ENCODE measurements around the gene CGNL1.

Gene CGNL1

DNA sequence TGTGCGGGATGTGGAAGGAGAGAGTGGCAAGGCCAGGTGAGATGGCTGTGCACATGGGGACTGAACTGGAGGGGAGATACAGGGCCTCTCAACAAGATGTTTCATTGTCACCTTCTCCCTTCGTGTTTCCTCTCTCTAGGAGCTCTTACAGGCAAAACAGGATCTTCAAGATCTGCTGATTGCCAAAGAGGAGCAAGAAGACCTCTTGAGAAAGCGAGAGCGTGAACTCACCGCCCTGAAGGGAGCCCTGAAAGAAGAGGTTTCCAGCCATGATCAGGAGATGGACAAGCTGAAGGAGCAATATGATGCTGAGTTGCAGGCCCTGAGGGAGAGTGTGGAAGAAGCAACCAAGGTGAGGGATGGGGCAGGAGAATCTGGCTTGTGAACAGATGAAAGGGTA lies 85.2 kb downstream of the CGNL1 start:
- H3K14ac ChIP-seq (ENCODE audit: low read length), result no peak overlapping the region
- no peak for DNase-seq (ENCODE audit: low spot score)
- no peak overlapping the region for H2BK15ac ChIP-seq (ENCODE audit: low read length)
- H4K91ac ChIP-seq (ENCODE audit: low read depth, low read length, poor library complexity), result no peak overlapping the region
- no peak overlapping the region for H3K23ac ChIP-seq (ENCODE audit: low read depth, low read length, poor library complexity)
- H2AFZ ChIP-seq (ENCODE audit: low read length), result no peak overlapping the region
- no peak overlapping the region for H3K27ac ChIP-seq (replicated peaks; ENCODE audit: low read length)
- H3K79me1 ChIP-seq (ENCODE audit: low read depth, low read length), result no peaks in the 10 kb centered on the region
- peaks cover 0 to 2% of the 10 kb centered on the region in 2 donors for H3K9me3 ChIP-seq (replicated peaks in 1 of 2; ENCODE audit: control insufficient read depth in 2 of 2, insufficient read depth in 1 of 2, low read depth in 1 of 2, low read length in 2 of 2)
- no peak overlapping the region for H2BK5ac ChIP-seq (ENCODE audit: low read length)
- no peak overlapping the region for H3K9ac ChIP-seq (ENCODE audit: low read depth, low read length, poor library complexity)
- no peak overlapping the region for H4K8ac ChIP-seq (ENCODE audit: low read depth, low read length)
- no peak overlapping the region for H2AK5ac ChIP-seq (ENCODE audit: low read depth, low read length)
- H3K4me2 ChIP-seq (ENCODE audit: insufficient read depth, low read length, poor library complexity, severe bottlenecking), result no peak overlapping the region
- H3K4me3 ChIP-seq (ENCODE audit: low read length in 2 of 2), result no peak overlapping the region
- no peaks in the 10 kb centered on the region for H3K36me3 ChIP-seq (replicated peaks in 1 of 2; ENCODE audit: control insufficient read depth in 2 of 2, insufficient read depth in 2 of 2, low read length in 2 of 2)
- H3K4me1 ChIP-seq (ENCODE audit: control insufficient read depth in 2 of 2, insufficient read depth in 1 of 2, low read depth in 1 of 2, low read length in 2 of 2), result peaks cover 8% of the 10 kb centered on the region in 2 donors
- H3K4ac ChIP-seq (ENCODE audit: low read length), result no peak overlapping the region
- no CpG with 5 or more reads among the region's 5 CpGs for WGBS, 2 donors (ENCODE audit: extremely low coverage in 2 of 2, insufficient read length in 2 of 2, insufficient replicate concordance in 1 of 2)
- H2BK12ac ChIP-seq (ENCODE audit: low read length), result no peak overlapping the region
- H3K18ac ChIP-seq (ENCODE audit: low read length), result peak overlapping the region; percentile 23
- H3K27me3 ChIP-seq (ENCODE audit: control insufficient read depth in 3 of 3, insufficient read depth in 3 of 3, low read depth in 1 of 3, low read length in 3 of 3), result no peaks in the 10 kb centered on the region
- no peak overlapping the region for H2BK120ac ChIP-seq (ENCODE audit: low read depth, low read length)

DNA sequence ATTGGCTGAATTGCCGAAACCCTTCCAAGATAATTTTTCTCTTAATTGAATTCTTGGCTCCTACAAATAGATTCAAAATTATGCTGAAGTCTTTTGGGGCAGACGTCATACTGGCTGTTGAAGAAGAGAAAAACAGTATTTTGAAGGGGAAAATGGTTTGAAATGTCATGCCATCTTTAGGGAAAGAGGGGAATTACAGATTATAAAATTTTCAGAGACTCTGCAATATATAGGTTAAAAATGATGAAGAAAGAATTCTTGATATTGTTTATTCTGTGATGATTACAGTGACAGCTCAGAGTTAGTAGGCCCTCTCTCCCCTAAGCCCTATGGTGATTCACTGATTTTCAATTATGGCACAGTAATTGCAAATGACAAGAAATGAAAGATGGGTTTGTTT lies 86.1 kb downstream of the CGNL1 start:
- Histone ChIP-seq H2AFZ (ENCODE audit: low read length) (no peak overlapping the region), H2BK120ac (ENCODE audit: low read depth, low read length) (no peak overlapping the region), H4K8ac (ENCODE audit: low read depth, low read length) (no peak overlapping the region), H3K4me1 (ENCODE audit: control insufficient read depth in 2 of 2, insufficient read depth in 1 of 2, low read depth in 1 of 2, low read length in 2 of 2) (peaks cover 8% of the 10 kb centered on the region in 2 donors), H3K27ac (replicated peaks; ENCODE audit: low read length) (no peak overlapping the region), H2AK5ac (ENCODE audit: low read depth, low read length) (no peak overlapping the region), H3K4me3 (ENCODE audit: low read length in 2 of 2) (no peak overlapping the region), H2BK15ac (ENCODE audit: low read length) (no peak overlapping the region), H3K36me3 (replicated peaks in 1 of 2; ENCODE audit: control insufficient read depth in 2 of 2, insufficient read depth in 2 of 2, low read length in 2 of 2) (no peaks in the 10 kb centered on the region), H3K27me3 (ENCODE audit: control insufficient read depth in 3 of 3, insufficient read depth in 3 of 3, low read depth in 1 of 3, low read length in 3 of 3) (no peaks in the 10 kb centered on the region), H3K4ac (ENCODE audit: low read length) (no peak overlapping the region), H3K14ac (ENCODE audit: low read length) (no peak overlapping the region), H3K4me2 (ENCODE audit: insufficient read depth, low read length, poor library complexity, severe bottlenecking) (no peak overlapping the region), H3K79me1 (ENCODE audit: low read depth, low read length) (no peaks in the 10 kb centered on the region), H3K9me3 (replicated peaks in 1 of 2; ENCODE audit: control insufficient read depth in 2 of 2, insufficient read depth in 1 of 2, low read depth in 1 of 2, low read length in 2 of 2) (peaks cover 0 to 2% of the 10 kb centered on the region in 2 donors), H4K91ac (ENCODE audit: low read depth, low read length, poor library complexity) (no peak overlapping the region), H2BK12ac (ENCODE audit: low read length) (no peak overlapping the region), H2BK5ac (ENCODE audit: low read length) (no peak overlapping the region), H3K23ac (ENCODE audit: low read depth, low read length, poor library complexity) (no peak overlapping the region), H3K9ac (ENCODE audit: low read depth, low read length, poor library complexity) (no peak overlapping the region), H3K18ac (ENCODE audit: low read length) (no peak overlapping the region)
- no CpG with 5 or more reads among the region's 2 CpGs for WGBS, 2 donors (ENCODE audit: extremely low coverage in 2 of 2, insufficient read length in 2 of 2, insufficient replicate concordance in 1 of 2)
- DNase-seq (ENCODE audit: low spot score), result no peak

DNA sequence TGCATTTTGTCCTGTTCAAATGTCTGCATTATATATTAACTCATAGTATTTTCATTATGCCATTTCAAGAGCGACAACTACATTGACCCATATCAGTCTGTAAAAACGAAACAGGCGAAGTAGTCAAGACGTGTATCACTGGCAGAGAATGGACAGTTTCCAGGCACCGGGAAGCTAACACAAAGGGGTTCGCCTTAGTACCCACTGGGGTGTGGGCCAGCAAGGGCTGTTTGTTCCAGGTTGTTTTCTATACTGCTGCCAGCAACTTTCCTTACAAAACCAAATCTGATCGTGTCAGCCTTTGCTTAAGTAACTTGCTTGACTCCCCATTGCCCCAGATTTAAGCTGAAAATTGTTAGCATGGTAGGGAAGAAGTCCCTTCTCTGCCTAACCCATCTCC lies 87.1 kb downstream of the CGNL1 start:
- no peaks in the 10 kb centered on the region for H3K36me3 ChIP-seq (replicated peaks in 1 of 2; ENCODE audit: control insufficient read depth in 2 of 2, insufficient read depth in 2 of 2, low read length in 2 of 2)

DNA sequence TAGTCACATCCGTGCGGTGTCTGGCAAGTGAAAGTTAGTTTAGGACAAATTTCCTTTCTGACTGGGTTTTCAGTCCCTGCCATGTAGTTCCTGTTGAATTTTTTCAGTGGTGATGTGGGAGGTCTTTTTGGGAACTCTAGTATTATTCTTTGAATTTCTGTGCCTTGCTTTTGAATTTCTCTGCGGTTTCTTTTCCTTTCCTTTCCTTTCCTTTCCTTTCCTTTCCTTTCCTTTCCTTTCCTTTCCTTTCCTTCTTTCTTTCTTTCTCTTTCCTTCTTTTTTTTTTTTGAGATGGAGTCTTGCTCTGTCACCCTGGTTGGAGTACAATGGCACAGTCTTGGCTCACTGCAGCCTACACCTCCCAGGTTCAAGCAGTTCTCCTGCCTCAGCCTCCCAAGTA lies 88.2 kb downstream of the CGNL1 start:
- Histone ChIP-seq H3K4me1 (ENCODE audit: control insufficient read depth in 2 of 2, insufficient read depth in 1 of 2, low read depth in 1 of 2, low read length in 2 of 2) (peaks cover 0 to 8% of the 10 kb centered on the region in 2 donors), H3K4me2 (ENCODE audit: insufficient read depth, low read length, poor library complexity, severe bottlenecking) (no peak overlapping the region), H4K91ac (ENCODE audit: low read depth, low read length, poor library complexity) (no peak overlapping the region), H4K8ac (ENCODE audit: low read depth, low read length) (no peak overlapping the region), H2BK120ac (ENCODE audit: low read depth, low read length) (no peak overlapping the region), H3K27me3 (ENCODE audit: control insufficient read depth in 3 of 3, insufficient read depth in 3 of 3, low read depth in 1 of 3, low read length in 3 of 3) (no peaks in the 10 kb centered on the region), H2AK5ac (ENCODE audit: low read depth, low read length) (no peak overlapping the region), H3K18ac (ENCODE audit: low read length) (no peak overlapping the region), H3K79me1 (ENCODE audit: low read depth, low read length) (no peaks in the 10 kb centered on the region), H3K36me3 (replicated peaks in 1 of 2; ENCODE audit: control insufficient read depth in 2 of 2, insufficient read depth in 2 of 2, low read length in 2 of 2) (no peaks in the 10 kb centered on the region), H2BK5ac (ENCODE audit: low read length) (no peak overlapping the region), H2AFZ (ENCODE audit: low read length) (no peak overlapping the region), H2BK15ac (ENCODE audit: low read length) (no peak overlapping the region), H3K9me3 (replicated peaks in 1 of 2; ENCODE audit: control insufficient read depth in 2 of 2, insufficient read depth in 1 of 2, low read depth in 1 of 2, low read length in 2 of 2) (peaks cover 0 to under 1% of the 10 kb centered on the region in 2 donors), H3K4me3 (ENCODE audit: low read length in 2 of 2) (no peak overlapping the region), H3K23ac (ENCODE audit: low read depth, low read length, poor library complexity) (no peak overlapping the region), H3K14ac (ENCODE audit: low read length) (no peak overlapping the region), H3K9ac (ENCODE audit: low read depth, low read length, poor library complexity) (no peak overlapping the region), H2BK12ac (ENCODE audit: low read length) (no peak overlapping the region), H3K27ac (replicated peaks; ENCODE audit: low read length) (no peak overlapping the region), H3K4ac (ENCODE audit: low read length) (no peak overlapping the region)
- WGBS, 2 donors (ENCODE audit: extremely low coverage in 2 of 2, insufficient read length in 2 of 2, insufficient replicate concordance in 1 of 2), result no CpG with 5 or more reads among the region's 3 CpGs
- DNase-seq (ENCODE audit: low spot score), result no peak

More for the DNA sequence above, 87.1 kb downstream of the CGNL1 start:
- Histone ChIP-seq H3K4me2 (ENCODE audit: insufficient read depth, low read length, poor library complexity, severe bottlenecking) (no peak overlapping the region), H2AFZ (ENCODE audit: low read length) (no peak overlapping the region), H3K4me1 (ENCODE audit: control insufficient read depth in 2 of 2, insufficient read depth in 1 of 2, low read depth in 1 of 2, low read length in 2 of 2) (peaks cover 3 to 7% of the 10 kb centered on the region in 2 donors), H2BK12ac (ENCODE audit: low read length) (no peak overlapping the region), H3K23ac (ENCODE audit: low read depth, low read length, poor library complexity) (no peak overlapping the region), H2AK5ac (ENCODE audit: low read depth, low read length) (no peak overlapping the region), H3K4ac (ENCODE audit: low read length) (no peak overlapping the region), H3K9me3 (replicated peaks in 1 of 2; ENCODE audit: control insufficient read depth in 2 of 2, insufficient read depth in 1 of 2, low read depth in 1 of 2, low read length in 2 of 2) (peaks cover 0 to 2% of the 10 kb centered on the region in 2 donors), H3K79me1 (ENCODE audit: low read depth, low read length) (no peaks in the 10 kb centered on the region), H2BK5ac (ENCODE audit: low read length) (no peak overlapping the region), H2BK15ac (ENCODE audit: low read length) (no peak overlapping the region), H3K4me3 (ENCODE audit: low read length in 2 of 2) (no peak overlapping the region), H3K27ac (replicated peaks; ENCODE audit: low read length) (no peak overlapping the region), H3K14ac (ENCODE audit: low read length) (no peak overlapping the region), H3K18ac (ENCODE audit: low read length) (no peak overlapping the region), H2BK120ac (ENCODE audit: low read depth, low read length) (no peak overlapping the region), H3K27me3 (ENCODE audit: control insufficient read depth in 3 of 3, insufficient read depth in 3 of 3, low read depth in 1 of 3, low read length in 3 of 3) (no peaks in the 10 kb centered on the region), H4K91ac (ENCODE audit: low read depth, low read length, poor library complexity) (no peak overlapping the region), H3K9ac (ENCODE audit: low read depth, low read length, poor library complexity) (no peak overlapping the region), H4K8ac (ENCODE audit: low read depth, low read length) (no peak overlapping the region)
- no CpG with 5 or more reads among the region's 7 CpGs for WGBS, 2 donors (ENCODE audit: extremely low coverage in 2 of 2, insufficient read length in 2 of 2, insufficient replicate concordance in 1 of 2)
- DNase-seq (ENCODE audit: low spot score), result no peak
